GM19438 (cell line): ENCODE results near the gene UBE2H.
"Not testable (repeated sequence)": the region's sequence is repeated elsewhere in the genome, so short reads cannot be mapped to it uniquely, and the experiment has no call there.

Experiments
- ATAC-seq: cut with Tn5 transposase; IDR thresholded peaks from one replicate; pipeline ENCODE4 v1.9.1; 2021; ENCODE audit warnings: low read depth; ENCODE audit not compliant: unreplicated experiment

Gene UBE2H

DNA sequence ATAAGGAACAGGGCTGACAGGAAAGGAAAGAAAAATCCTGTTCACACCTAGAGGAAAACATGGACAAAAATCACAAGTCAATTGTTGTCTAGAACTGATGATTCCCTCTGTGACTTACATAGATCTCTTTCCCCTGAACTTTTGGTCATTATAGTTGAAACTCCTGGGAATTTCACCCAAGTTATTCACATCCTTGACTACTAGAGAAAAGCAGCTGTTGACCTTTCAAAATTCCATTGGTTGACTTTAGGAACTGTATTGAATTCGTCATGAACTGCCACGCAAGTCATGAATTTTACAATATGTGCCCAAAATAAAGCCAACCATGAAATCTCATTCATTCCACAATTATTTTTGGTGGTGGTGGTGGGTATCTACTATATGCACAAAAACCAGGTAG, 104.3 kb downstream of the UBE2H start:
- no peak for ATAC-seq

DNA sequence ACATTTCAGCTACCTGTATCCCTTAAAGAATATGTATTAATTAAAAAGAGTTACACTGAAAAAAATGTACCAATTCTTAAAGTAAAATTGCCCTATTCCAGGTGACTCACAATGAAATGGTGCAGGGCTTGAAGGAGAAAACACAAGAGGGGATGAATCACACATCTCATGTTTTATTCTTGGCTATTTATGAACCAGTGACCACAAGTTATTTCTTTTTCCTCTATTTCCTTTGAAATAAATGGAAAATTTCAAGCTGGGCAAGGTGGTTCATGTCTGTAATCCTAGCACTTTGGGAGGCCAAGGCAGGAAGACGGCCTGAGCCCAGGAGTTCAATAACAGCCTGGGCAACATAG, 106.8 kb downstream of the UBE2H start:
- no peak for ATAC-seq

DNA sequence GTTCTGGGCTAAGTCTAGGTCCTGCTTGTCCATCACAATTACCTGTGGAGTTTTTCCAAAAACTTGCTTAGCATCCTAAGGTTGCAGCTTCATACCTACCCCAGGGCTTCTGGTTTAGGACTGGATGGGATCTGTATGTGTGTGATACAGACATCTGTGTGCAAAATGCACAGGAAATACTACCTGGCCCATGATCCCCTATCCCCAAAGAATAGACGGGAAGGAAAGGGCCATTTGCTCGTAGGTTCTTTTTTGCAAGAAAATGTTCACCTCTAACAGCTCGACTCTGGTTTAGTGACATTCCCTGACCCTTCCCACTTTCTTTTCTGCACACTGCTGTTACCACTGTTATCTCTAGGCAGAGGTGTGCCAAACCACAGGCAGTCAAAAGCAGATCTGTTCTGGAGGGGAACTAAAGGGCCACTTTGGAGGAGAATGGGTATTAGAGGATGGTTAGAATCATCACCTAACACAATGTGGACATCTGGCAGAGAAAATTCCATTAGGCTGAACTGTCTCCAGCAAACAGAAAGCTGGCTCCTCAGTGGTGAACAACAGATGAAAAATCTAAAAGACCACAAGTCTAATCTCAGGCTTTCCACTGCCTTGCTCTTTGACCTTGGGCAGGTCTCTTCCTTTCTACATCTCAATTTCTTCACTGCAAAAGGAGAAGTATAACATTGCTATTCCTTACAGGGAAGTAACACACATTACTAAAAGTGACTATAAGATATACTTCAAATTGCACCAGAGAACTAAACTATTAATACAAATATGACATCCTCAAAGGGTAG, 107.4 kb downstream of the UBE2H start:
- ATAC-seq, result no peak

GRCh38 chr7:129843978-129844840, 108.6 kb downstream of the UBE2H start:
- ATAC-seq, result no peak

- no peak for ATAC-seq
Observed at GRCh38 chr7:129843365-129843898, 109.3 kb downstream of the UBE2H start.

GRCh38 chr7:129841465-129841864, 111.3 kb downstream of the UBE2H start:
- no peak for ATAC-seq

DNA sequence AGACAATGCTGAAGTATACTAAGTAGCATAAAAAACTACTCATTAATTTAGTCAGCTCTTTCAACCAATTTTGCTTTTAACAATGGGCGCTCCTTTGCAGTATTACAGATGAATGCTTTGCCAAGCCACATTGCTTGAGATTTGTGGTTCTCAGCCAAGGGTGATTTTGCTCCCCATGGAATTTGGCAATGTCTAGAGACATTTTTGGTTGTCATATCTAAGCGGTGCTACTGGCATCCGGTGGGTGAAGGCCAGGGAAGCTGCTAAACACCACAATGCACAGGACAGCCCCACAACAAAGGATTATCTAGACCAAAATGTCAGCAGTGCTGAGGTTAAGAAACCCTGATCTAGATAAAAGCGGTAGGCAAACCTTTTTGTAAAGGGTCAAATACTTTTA, 112.0 kb downstream of the UBE2H start:
- ATAC-seq, result no peak

- no peak for ATAC-seq
Observed at GRCh38 chr7:129836983-129837382, 115.8 kb downstream of the UBE2H start.

DNA sequence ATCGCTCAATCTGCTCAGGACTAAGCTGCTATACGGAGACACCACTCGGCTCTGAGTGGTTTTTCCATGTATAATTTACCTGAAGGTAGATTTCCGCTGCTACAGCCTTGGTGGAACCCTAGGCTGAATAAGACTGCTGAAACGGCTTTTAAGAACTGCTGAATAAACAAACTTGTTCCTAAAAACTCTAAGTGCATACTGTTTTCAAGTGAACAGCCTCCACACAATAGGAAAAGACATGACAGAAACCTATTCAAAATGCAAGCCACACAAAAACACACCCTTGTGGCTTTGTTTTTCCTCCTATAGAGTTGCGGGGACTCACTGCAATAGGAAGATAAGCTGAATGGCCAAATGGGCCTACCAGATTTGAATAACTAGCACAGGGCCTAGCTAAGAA, 117.2 kb downstream of the UBE2H start:
- no peak for ATAC-seq

GRCh38 chr7:129833353-129833752, 119.4 kb downstream of the UBE2H start:
- not testable (repeated sequence) for ATAC-seq

DNA sequence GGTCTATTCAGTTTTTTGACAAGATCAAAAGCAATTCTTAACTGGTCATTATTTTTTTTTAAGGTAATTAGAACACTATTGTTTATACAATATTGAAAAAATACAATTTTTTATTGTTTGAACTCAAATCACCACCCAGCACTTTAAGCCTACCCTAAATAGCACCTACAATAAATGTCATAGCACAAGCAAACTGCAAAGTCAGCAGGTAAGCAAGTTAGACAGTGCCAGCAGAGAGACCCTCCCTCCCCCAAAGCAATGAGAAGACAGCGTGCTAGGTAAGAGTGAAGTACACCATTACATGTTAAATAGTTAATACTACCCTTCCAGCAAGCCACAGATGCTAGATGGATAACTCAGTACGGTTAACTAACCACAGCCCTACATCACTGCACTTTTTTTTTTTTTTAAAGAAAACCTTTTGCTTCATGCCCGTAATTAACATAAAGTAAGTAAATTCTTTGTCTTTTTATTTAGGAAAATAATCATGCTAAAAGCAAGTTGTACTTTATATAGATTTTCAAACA, 120.0 kb downstream of the UBE2H start:
- ATAC-seq, result no peak

GRCh38 chr7:129832282-129832681, 120.5 kb downstream of the UBE2H start:
- no peak for ATAC-seq

DNA sequence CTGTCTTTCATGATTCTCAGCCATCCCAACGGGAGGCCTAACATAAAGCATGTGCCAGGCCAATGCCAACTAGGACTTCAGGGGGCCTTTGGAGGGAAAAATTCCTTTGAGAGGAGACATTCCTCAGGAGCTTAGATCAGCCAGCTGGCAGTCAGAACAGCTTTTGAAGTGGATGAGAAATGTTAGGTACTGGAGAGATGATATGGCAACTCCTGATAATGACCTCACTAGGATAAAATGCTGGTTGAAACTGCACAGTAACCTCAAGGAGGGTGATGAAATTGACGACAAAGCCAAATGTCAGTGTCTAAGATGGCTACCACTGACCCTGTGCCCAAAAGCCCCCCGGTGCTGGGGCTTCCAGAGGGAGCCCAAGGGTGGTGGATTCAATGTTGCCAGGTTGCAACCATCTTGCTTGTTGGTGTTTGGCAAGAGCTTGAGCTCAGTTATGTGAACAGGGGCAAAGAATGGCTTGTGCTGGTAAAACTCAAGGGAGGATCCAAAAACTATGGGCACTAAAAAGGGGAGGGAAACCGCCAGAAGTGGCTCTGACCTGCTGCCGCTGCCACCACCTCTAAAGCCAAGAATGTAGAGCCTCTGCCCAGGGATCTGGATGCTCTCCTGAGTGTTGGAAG, 121.2 kb downstream of the UBE2H start:
- no peak for ATAC-seq

GRCh38 chr7:129830949-129831348, 121.8 kb downstream of the UBE2H start:
- ATAC-seq, result no peak

DNA sequence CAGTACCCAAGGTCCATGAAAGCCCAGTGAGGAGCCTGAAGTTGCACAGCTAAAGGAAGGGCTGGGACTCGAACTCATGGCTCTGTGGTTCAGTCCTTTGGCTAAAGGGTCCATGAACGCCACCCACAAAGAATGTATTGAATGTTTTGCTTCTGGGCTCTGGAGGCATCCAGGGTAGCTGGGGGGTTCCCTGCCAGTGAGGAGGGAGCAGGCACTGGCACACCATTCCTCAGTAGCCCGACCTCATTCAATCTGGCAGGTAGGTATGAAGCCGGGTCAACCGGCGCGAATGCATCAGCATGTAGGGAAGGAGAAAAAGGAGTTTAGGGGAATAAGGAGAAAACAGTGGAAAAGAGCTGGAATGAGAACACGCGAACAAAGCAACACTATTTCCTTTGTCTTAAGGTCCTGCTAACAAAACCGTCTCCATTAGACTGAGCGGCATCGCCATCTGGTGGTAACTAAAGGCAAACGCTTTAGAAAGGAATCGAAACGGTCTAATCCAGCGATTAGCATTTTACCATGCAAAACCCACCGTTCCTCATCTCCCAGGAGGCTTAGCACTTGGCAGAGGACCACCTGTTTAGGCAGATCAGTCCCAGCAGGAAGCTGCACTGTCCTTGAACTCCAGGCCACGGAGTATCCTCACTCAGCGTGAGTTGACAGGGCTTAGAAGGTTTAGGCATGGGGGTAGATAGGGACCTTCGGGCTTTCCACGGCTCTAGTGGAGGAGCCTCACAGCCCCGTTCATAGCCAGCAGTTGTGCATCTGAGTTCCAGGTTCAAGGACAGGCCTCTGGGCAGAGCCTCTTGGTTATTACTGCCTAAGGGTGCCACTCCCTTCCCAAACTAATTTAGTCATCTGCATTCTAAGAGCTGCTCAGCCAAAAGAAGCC, 122.8 kb downstream of the UBE2H start:
- ATAC-seq, result no peak

DNA sequence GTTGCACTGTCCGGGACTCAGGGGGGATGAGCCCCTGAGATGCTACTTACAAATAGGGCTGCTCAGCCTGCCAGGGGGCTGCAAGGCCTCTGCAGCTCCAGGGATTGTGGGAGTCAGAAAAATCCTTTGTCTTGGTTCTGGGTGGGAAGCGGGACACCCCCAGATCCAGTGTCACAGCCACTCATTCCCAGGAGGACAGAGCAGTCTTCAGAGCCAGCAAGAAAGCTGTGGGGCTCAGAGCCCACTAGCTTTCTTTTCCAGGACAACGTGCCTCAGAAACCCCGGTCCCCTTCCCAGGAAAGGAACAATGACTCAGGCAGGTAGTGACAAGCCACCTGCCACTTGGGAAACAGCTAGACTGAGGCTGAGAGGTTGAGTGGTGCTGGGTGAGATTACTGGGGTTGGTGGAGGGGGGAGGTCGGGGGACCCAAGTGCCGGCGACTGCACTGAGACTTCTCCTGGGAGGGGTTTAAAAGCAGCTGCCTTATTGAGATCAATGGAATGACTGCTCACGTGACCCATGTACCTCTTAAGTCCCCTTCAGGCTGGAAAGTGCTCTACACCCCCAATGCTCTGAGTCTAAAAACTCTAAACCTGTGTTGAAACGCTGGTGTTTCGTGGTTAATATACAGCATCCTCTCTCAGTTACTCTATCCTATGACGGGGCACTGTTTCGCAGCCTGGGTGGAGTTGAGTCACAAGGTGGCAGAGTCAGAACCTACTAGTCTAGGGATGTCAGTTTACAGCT, 123.6 kb downstream of the UBE2H start:
- ATAC-seq, result no peak

- ATAC-seq, result no peak
Observed at GRCh38 chr7:129828078-129828762, 124.5 kb downstream of the UBE2H start.

GRCh38 chr7:129827467-129827990, 125.2 kb downstream of the UBE2H start:
- ATAC-seq, result no peak
